Measurements from ENCODE around the gene KCNH4. TPM values are rescaled to one million over a fixed set of nuclear protein-coding genes. Genes with fewer than 3 reads are reported as not detected.

The KCNH4 gene
- total RNA-seq, 2 donors from 2014 or later = not detected

DNA sequence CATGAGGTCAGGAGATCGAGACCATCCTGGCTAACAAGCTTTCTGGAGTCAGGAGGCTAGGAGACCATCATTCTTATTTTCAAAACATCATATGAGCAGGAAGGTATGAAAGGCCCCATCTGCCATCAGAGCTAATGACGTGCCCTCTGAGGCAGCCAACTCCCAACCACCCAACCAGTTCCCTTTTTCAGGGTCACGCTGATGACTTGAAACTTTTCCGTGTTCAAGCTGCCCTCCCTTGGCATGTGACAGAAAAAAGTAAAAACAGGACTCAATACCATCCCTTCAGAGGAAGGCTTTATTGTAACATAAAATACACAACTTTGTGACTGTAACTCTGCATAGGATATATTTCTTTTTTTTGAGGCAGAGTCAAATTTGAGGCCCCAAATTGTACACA is 18.0 kb upstream of the KCNH4 start:
- intact Hi-C loops (cut with DNase I) = no loop called here
- DNase-seq (peak in 1 of 4 donors; percentile 50), ATAC-seq (no peak)
- H3K36me3 ChIP-seq (replicated peaks in 1 of 2; ENCODE audit: insufficient read depth in 1 of 2, low read depth in 2 of 2) = no peaks in the 10 kb centered on the region
- H3K4me1 ChIP-seq = peaks cover 26% of the 10 kb centered on the region
- TF ChIP-seq, protein P1, sequence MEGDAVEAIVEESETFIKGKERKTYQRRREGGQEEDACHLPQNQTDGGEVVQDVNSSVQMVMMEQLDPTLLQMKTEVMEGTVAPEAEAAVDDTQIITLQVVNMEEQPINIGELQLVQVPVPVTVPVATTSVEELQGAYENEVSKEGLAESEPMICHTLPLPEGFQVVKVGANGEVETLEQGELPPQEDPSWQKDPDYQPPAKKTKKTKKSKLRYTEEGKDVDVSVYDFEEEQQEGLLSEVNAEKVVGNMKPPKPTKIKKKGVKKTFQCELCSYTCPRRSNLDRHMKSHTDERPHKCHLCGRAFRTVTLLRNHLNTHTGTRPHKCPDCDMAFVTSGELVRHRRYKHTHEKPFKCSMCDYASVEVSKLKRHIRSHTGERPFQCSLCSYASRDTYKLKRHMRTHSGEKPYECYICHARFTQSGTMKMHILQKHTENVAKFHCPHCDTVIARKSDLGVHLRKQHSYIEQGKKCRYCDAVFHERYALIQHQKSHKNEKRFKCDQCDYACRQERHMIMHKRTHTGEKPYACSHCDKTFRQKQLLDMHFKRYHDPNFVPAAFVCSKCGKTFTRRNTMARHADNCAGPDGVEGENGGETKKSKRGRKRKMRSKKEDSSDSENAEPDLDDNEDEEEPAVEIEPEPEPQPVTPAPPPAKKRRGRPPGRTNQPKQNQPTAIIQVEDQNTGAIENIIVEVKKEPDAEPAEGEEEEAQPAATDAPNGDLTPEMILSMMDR (IDR thresholded peaks at IDR 0.05) = no peak
- no peak for TF ChIP-seq POLR2A (IDR thresholded peaks at IDR 0.05)
- no peaks in the 10 kb centered on the region for H3K27me3 ChIP-seq
- 74 to 81% methylated on average over 3 to 4 of the region's 4 CpGs for WGBS, 2 donors
- H3K9me3 ChIP-seq = no peaks in the 10 kb centered on the region
- peak overlapping the region in 1 of 4 donors; percentile 30 for H3K27ac ChIP-seq
- H3K4me3 ChIP-seq = no peak overlapping the region

DNA sequence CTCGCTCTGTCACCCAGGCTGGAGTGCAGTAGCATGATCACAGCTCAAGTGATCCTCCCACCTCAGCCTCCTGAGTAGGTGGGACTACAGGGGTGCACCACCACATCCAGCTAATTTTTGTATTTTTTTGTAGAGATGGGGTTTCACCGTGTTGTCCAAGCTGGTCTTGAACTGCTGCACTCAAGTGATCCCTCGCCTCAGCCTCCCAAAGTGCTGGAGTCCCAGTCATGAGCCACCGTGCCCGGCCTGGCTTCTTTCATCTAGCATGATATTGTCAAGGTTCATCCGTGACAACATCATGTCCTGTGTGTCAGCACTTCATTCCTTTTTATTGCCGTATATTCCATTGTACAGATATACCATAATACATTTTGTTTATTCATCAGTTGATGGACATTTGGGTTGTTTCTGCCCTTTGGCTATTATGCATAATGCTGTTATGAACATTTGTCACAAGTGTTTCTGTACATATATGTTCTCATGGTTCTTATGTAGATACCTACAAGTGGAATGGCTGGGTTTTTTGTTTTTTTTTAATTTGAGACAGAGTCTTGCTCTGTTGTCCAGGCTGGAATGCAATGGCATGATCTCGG is 16.7 kb upstream of the KCNH4 start:
- no peaks in the 10 kb centered on the region for H3K27me3 ChIP-seq
- intact Hi-C loops (cut with DNase I) = no loop called here
- H3K36me3 ChIP-seq (replicated peaks in 1 of 2; ENCODE audit: insufficient read depth in 1 of 2, low read depth in 2 of 2) = no peaks in the 10 kb centered on the region
- H3K4me1 ChIP-seq = peaks cover 38% of the 10 kb centered on the region
- no peak overlapping the region for H3K27ac ChIP-seq
- H3K4me3 ChIP-seq = no peak overlapping the region
- no peaks in the 10 kb centered on the region for H3K9me3 ChIP-seq
- no peak for ATAC-seq
- 90 to 95% methylated on average over 8 of the region's 8 CpGs for WGBS, 2 donors
- TF ChIP-seq, protein P1 (IDR thresholded peaks at IDR 0.05) = no peak
- TF ChIP-seq POLR2A (IDR thresholded peaks at IDR 0.05) = no peak
- no peak for DNase-seq

DNA sequence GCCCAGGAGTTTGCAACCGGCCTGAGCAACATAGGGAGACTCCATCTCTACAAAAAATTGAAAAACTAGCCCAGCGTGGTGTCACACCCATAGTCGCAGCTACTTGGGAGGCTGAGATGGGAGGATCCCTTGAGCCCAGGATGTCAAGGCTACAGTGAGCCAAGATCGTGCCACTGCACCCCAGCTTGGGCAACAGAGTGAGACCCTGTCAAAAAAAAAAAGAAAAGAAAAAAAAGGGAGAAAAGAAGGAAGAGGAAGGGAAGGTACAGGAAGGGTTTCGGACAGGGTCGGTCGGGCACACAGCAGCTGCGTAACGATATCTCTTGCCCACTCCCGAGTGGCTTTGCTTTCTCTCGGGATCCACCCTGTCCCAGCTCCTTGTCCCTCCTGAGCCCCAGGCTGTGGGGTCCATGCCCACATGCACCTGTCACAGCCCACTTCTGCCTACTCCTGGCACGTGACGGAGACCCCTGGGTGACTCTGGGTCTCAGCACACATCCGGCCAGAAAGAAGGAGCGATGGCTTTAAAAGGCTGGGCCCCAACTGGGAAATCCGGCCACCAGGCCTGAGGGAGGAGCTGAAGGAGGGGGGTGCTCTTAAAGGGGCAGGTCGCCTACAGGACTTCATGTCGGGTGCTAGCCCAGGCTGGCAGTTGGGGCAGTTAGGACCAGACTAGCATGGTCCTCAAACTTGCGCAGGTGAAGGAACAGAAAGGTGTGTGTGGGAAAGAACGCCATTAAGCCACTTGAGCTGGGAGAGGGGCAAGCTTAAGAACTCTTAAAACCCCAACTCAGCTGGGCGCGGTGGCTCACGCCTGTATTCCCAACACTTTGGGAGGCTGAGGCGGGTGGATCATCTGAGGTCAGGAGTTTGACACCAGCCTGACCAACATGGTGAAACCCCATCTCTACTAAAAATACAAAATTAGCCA is 13.3 kb upstream of the KCNH4 start, which contains the start of gene GHDC:
GHDC (minus strand) TSS at position 526 of the 931 bp plus-strand sequence. CDS start 913 bp downstream, outside the sequence.
- peak; percentile 97 for ATAC-seq
- peak; percentile 85 to 96 (median 88) for DNase-seq
- intact Hi-C loops (cut with DNase I) = no loop called here
- peak within 1 kb of the TSS in 3 of 4 donors; percentile 61 to 84 (median 82) for H3K27ac ChIP-seq
- H3K9me3 ChIP-seq = no peaks in the 10 kb centered on the region
- no peaks in the 10 kb centered on the region for H3K27me3 ChIP-seq
- WGBS, 2 donors = 10 to 21% methylated on average over 19 to 24 of the region's 24 CpGs
- TF ChIP-seq, protein P1 (IDR thresholded peaks at IDR 0.05) = peak in 4 of 7 experiments; percentile 2 to 38 (median 8)
- peak in 2 of 3 donors; percentile 42 to 44 for TF ChIP-seq POLR2A (IDR thresholded peaks at IDR 0.05)
- H3K4me3 ChIP-seq = peak within 1 kb of the TSS; percentile 54
- peaks cover 23% of the 10 kb centered on the region for H3K4me1 ChIP-seq
- H3K36me3 ChIP-seq (replicated peaks in 1 of 2; ENCODE audit: insufficient read depth in 1 of 2, low read depth in 2 of 2) = no peaks in the 10 kb centered on the region

DNA sequence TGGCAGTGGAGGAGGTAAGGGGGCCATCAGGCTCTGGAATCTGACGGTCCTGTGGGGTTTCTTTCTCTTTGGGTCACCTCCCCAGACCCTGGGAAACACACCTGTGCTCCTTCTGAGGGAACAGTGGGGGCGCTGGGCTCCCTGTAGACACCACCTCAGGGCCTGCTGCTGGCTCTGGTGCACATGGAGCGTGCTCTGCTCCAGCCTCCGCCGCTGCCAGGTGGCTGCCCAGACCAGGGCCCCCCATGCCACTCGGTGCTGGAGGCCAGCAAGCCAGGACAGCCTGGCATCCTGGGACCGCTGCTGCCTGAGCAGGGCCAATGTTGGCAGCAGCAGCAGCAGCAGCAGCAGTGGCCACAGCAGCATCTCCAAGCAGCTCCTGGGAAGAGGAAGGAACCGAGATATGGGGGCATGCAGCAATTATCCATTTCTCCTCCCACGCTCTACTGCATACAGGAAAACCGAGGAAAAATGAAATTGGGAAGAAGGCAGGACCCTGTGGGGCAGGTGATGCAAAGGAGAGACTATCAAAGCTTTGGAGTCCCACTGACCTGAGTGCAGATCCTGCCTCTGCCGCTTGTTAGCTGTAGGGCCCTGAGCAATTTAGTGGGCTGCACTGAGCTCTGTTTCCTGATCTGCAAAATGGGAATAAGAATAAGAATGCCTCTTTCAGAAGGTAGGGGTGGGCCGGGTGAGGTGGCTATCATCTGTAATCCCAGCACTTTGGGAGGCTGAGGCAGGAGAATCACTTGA is 12.4 kb upstream of the KCNH4 start:
- intact Hi-C loops (cut with DNase I) = no loop called here
- H3K9me3 ChIP-seq = no peaks in the 10 kb centered on the region
- WGBS, 2 donors = 64 to 70% methylated on average over 6 to 12 of the region's 12 CpGs
- DNase-seq = no peak
- no peaks in the 10 kb centered on the region for H3K27me3 ChIP-seq
- no peaks in the 10 kb centered on the region for H3K36me3 ChIP-seq (replicated peaks in 1 of 2; ENCODE audit: insufficient read depth in 1 of 2, low read depth in 2 of 2)
- peak overlapping the region in 1 of 4 donors; percentile 61 for H3K27ac ChIP-seq
- peak overlapping the region; percentile 54 for H3K4me3 ChIP-seq
- ATAC-seq = no peak
- peaks cover 23% of the 10 kb centered on the region for H3K4me1 ChIP-seq
- TF ChIP-seq, protein P1 (IDR thresholded peaks at IDR 0.05) = no peak
- TF ChIP-seq POLR2A (IDR thresholded peaks at IDR 0.05) = no peak

All from body of pancreas (tissue), 4 donors.